Mucosa of descending colon (tissue), 3 donors: ENCODE data around the gene TRABD2B. TPM values are rescaled to one million over a fixed set of nuclear protein-coding genes. Genes with fewer than 3 reads are reported as not detected.

Source experiments
- ATAC-seq: fragments of 200-7000 bp; cut with Tn5 transposase; one replicate; pipeline ENCODE4 v1.9.1; 2020; ENCODE audit warnings: mild to moderate bottlenecking, moderate library complexity
- DNase-seq, 3 donors: peaks; one replicate each; pipeline ENCODE4 v3.0.0-alpha.2; 2020
- H3K36me3 ChIP-seq: fragments of 200-600 bp; one replicate; pipeline ENCODE4 v1.8.0; 2021; ENCODE audit warnings: low read depth, mild to moderate bottlenecking
- H3K4me1 ChIP-seq: fragments of 200-600 bp; one replicate; pipeline ENCODE4 v1.8.0; 2021; ENCODE audit warnings: low read depth, mild to moderate bottlenecking
- H3K4me3 ChIP-seq: fragments of 200-600 bp; one replicate; pipeline ENCODE4 v1.8.0; 2021; ENCODE audit warnings: mild to moderate bottlenecking
- H3K9me3 ChIP-seq: fragments of 200-600 bp; one replicate; pipeline ENCODE4 v1.8.0; 2021; ENCODE audit warnings: mild to moderate bottlenecking
- CTCF ChIP-seq: fragments of 200-600 bp; IDR thresholded peaks from one replicate; pipeline ENCODE4 v1.8.0; 2022; ENCODE audit warnings: antibody characterized with exemption, mild to moderate bottlenecking
- intact Hi-C, 2 donors: fragments of 100-400 bp; cut with DNase I in 1 of 2; cut with micrococcal nuclease in 1 of 2; formaldehyde crosslinking; loops; one replicate each; pipeline versions ENCODE4 v1.11.0 to v1.11.1; 2022; cut with DNase I, micrococcal nuclease
- total RNA-seq, 3 donors: library from RNA; stranded (reverse); fragmentation: NEBNext Ultra II Directional in 2 of 3; extraction: Animal tissue kit (Norgen Biotek cat#: 25700) in 2 of 3; gene quantifications; one replicate each; pipeline versions ENCODE4 v1.2.1 to v1.2.4, GENCODE V29; 2021 to 2023
- donor health status: DM: no; HTN: no; CAD: no; lungs with moderate emphysema.
- donor health status: DM: no; HTN: no; CAD: no.
- donor health status: DM: no; HTN: yes; CAD: no.

TRABD2B gene
- total RNA-seq, 3 donors from 2014 or later = 0.35 to 2.0 (median 2.0) TPM

GRCh38 chr1:47875036-47875435, 122.1 kb downstream of the TRABD2B start:
- ATAC-seq (no peak), DNase-seq (no peak)
- H3K36me3 ChIP-seq = no peaks in the 10 kb centered on the region
- no peak overlapping the region for H3K4me3 ChIP-seq
- no peaks in the 10 kb centered on the region for H3K9me3 ChIP-seq
- TF ChIP-seq CTCF = no peak
- no peaks in the 10 kb centered on the region for H3K4me1 ChIP-seq
- intact Hi-C loops = no loop called here

- H3K4me1 ChIP-seq = no peaks in the 10 kb centered on the region
- ATAC-seq (no peak), DNase-seq (no peak)
- H3K36me3 ChIP-seq = no peaks in the 10 kb centered on the region
- no peak overlapping the region for H3K4me3 ChIP-seq
- intact Hi-C loops = no loop called here
- H3K9me3 ChIP-seq = no peaks in the 10 kb centered on the region
- no peak for TF ChIP-seq CTCF
These were observed 123.8 kb downstream of the TRABD2B start for GRCh38 chr1:47873337-47873736.

- DNase-seq = no peak
- intact Hi-C loops = no loop called here
- H3K4me1 ChIP-seq = no peaks in the 10 kb centered on the region
- no peak for ATAC-seq
- no peaks in the 10 kb centered on the region for H3K36me3 ChIP-seq
- no peak for TF ChIP-seq CTCF
- H3K9me3 ChIP-seq = no peaks in the 10 kb centered on the region
- no peak overlapping the region for H3K4me3 ChIP-seq
These were observed 124.3 kb downstream of the TRABD2B start for GRCh38 chr1:47872886-47873285.

- no peaks in the 10 kb centered on the region for H3K4me1 ChIP-seq
- intact Hi-C loops = no loop called here
These were observed 125.3 kb downstream of the TRABD2B start for GRCh38 chr1:47871799-47872353.

GRCh38 chr1:47870946-47871676, 126.1 kb downstream of the TRABD2B start:
- intact Hi-C loops = no loop called here
- ATAC-seq (no peak), DNase-seq (no peak)
- Histone ChIP-seq H3K36me3 (no peaks in the 10 kb centered on the region), H3K4me1 (no peaks in the 10 kb centered on the region), H3K9me3 (no peaks in the 10 kb centered on the region), H3K4me3 (no peak overlapping the region)
- TF ChIP-seq CTCF = no peak

More at GRCh38 chr1:47871799-47872353, 125.3 kb downstream of the TRABD2B start:
- Histone ChIP-seq H3K4me3 (no peak overlapping the region), H3K9me3 (no peaks in the 10 kb centered on the region), H3K36me3 (no peaks in the 10 kb centered on the region)
- TF ChIP-seq CTCF = no peak
- ATAC-seq (peak; percentile 33), DNase-seq (no peak)
